Measurements from ENCODE around the gene CDK13.
"Not testable (repeated sequence)": the region's sequence is repeated elsewhere in the genome, so short reads cannot be mapped to it uniquely, and the experiment has no call there.

The CDK13 gene

GRCh38 chr7:40105879-40106473, 155.9 kb downstream of the CDK13 start:
- no peak for DNase-seq

GRCh38 chr7:40115936-40116335, 165.9 kb downstream of the CDK13 start:
- DNase-seq, result no peak

GRCh38 chr7:40117199-40117598, 167.1 kb downstream of the CDK13 start:
- not testable (repeated sequence) for DNase-seq

- DNase-seq, result not testable (repeated sequence)
These were observed 168.1 kb downstream of the CDK13 start for GRCh38 chr7:40118201-40118600.

GRCh38 chr7:40120020-40120419, 170.0 kb downstream of the CDK13 start:
- no peak for DNase-seq

- not testable (repeated sequence) for DNase-seq
These were observed 172.3 kb downstream of the CDK13 start for GRCh38 chr7:40122100-40122939.

- no peak for DNase-seq
These were observed 172.8 kb downstream of the CDK13 start for GRCh38 chr7:40122940-40123254.

GRCh38 chr7:40133561-40134427, 183.7 kb downstream of the CDK13 start:
- peak; percentile 15 for DNase-seq

- DNase-seq, result peak; percentile 87
These were observed 184.6 kb downstream of the CDK13 start, which contains the start of the genes MPLKIP and SUGCT for GRCh38 chr7:40134428-40135316. Gene MPLKIP, minus strand, starts transcription at chr7:40134622. Its CDS starts 55 bp downstream, at chr7:40134567. Gene SUGCT, plus strand, starts transcription at chr7:40135005.

GRCh38 chr7:40135317-40135610, 185.2 kb downstream of the CDK13 start:
- no peak for DNase-seq

GRCh38 chr7:40137563-40137962, 187.5 kb downstream of the CDK13 start:
- no peak for DNase-seq

- no peak for DNase-seq
These were observed 188.9 kb downstream of the CDK13 start for GRCh38 chr7:40138973-40139372.

- not testable (repeated sequence) for DNase-seq
These were observed 189.8 kb downstream of the CDK13 start for GRCh38 chr7:40139891-40140290.

GRCh38 chr7:40141916-40142315, 191.9 kb downstream of the CDK13 start:
- DNase-seq, result not testable (repeated sequence)

- not testable (repeated sequence) for DNase-seq
These were observed 195.6 kb downstream of the CDK13 start for GRCh38 chr7:40145596-40146130.

GRCh38 chr7:40147371-40148246, 197.6 kb downstream of the CDK13 start:
- DNase-seq, result no peak

- DNase-seq, result not testable (repeated sequence)
These were observed 198.2 kb downstream of the CDK13 start for GRCh38 chr7:40148247-40148580.

- no peak for DNase-seq
These were observed 198.6 kb downstream of the CDK13 start for GRCh38 chr7:40148671-40149070.
